DOHH2 (cell line): ENCODE results near the gene FSD1L.

Source experiments
- H3F3A ChIP-seq: fragments of 200-600 bp; sonication (generic), shearing (Covaris generic); 2 replicates; pipeline ENCODE4 v1.6.0; 2016; ENCODE audit warnings: antibody characterized with exemption, mild to moderate bottlenecking; ENCODE audit not compliant: control insufficient read depth, insufficient read depth
- H3K27ac ChIP-seq: fragments of 200-600 bp; sonication (generic); 2 replicates; pipeline ENCODE4 v1.5.1; 2014; ENCODE audit warnings: low read depth, mild to moderate bottlenecking, low read length, moderate library complexity
- H3K27me3 ChIP-seq: fragments of 200-600 bp; sonication (generic); 2 replicates; pipeline ENCODE4 v1.6.1; 2014; ENCODE audit warnings: mild to moderate bottlenecking, low read length, mixed read lengths; ENCODE audit not compliant: control insufficient read depth
- H3K36me3 ChIP-seq: fragments of 200-600 bp; sonication (generic); 2 replicates; pipeline ENCODE4 v1.6.1; 2014; ENCODE audit warnings: mild to moderate bottlenecking, low read length, moderate library complexity, mixed read lengths; ENCODE audit not compliant: control insufficient read depth
- H3K4me1 ChIP-seq: fragments of 200-600 bp; sonication (generic); 2 replicates; pipeline ENCODE4 v1.6.1; 2014; ENCODE audit warnings: mild to moderate bottlenecking, low read length, mixed read lengths; ENCODE audit not compliant: control insufficient read depth
- H3K4me2 ChIP-seq: fragments of 200-600 bp; sonication (generic); 2 replicates; pipeline ENCODE4 v1.6.0; 2014; ENCODE audit warnings: mild to moderate bottlenecking, low read length, moderate library complexity
- H3K4me3 ChIP-seq: fragments of 200-600 bp; sonication (generic); 2 replicates; pipeline ENCODE4 v1.5.1; 2014; ENCODE audit warnings: mild to moderate bottlenecking, low read length, mixed read lengths
- H3K79me2 ChIP-seq: fragments of 200-600 bp; sonication (generic); 2 replicates; pipeline ENCODE4 v1.6.1; 2014; ENCODE audit warnings: mild to moderate bottlenecking, low read length, mixed read lengths; ENCODE audit not compliant: control insufficient read depth
- H3K9me2 ChIP-seq: fragments of 200-600 bp; sonication (generic); replicated peaks from 2 replicates; pipeline ENCODE4 v1.6.1; 2014; ENCODE audit warnings: mild to moderate bottlenecking, low read length, mixed read lengths; ENCODE audit not compliant: control insufficient read depth
- H3K9me3 ChIP-seq: fragments of 200-600 bp; sonication (generic); 2 replicates; pipeline ENCODE4 v1.6.1; 2014; ENCODE audit warnings: antibody characterized with exemption, low read length, mixed read lengths; ENCODE audit not compliant: control insufficient read depth, insufficient read depth
- H4K20me1 ChIP-seq: fragments of 200-600 bp; sonication (generic); 2 replicates; pipeline ENCODE4 v1.6.0; 2014; ENCODE audit warnings: low read depth, mild to moderate bottlenecking, antibody characterized with exemption, low read length, moderate library complexity; ENCODE audit not compliant: control insufficient read depth, insufficient read depth
- EZH2phosphoT487 ChIP-seq: fragments of 200-600 bp; sonication (generic); IDR thresholded peaks from 2 replicates; pipeline ENCODE4 v1.6.1; 2017; ENCODE audit warnings: borderline replicate concordance, mild to moderate bottlenecking, antibody characterized with exemption, low read length, moderate library complexity, mixed read lengths
- TF ChIP-seq, protein P1 (sequence below): fragments of 200-600 bp; sonication (generic); IDR thresholded peaks from one replicate; pipeline ENCODE4 v1.5.1; 2014; ENCODE audit warnings: antibody characterized with exemption, mild to moderate bottlenecking, low read depth, low read length; ENCODE audit not compliant: poor library complexity, severe bottlenecking

FSD1L gene

DNA sequence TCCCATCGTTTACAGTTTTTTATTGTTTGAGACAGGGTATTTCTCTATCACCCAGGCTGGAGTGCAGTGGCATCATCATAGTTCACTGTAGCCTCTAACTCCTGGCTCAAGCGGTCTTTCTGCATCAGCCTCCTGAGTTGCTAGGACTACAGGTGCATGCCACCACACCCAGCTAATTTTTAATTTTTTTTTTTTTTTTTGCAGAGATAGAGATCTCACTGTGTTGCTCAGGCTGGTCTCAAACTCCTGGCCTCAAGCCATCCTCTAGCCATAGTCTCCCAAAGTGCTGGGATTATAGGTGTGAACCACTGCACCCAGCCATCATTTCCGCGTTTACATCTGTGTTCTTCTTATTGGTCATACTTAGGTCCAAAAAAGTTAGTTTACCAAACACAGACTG lies 53.6 kb downstream of the FSD1L start:
- H3K79me2 ChIP-seq: no peaks in the 10 kb centered on the region
- no peak for TF ChIP-seq EZH2phosphoT487
- no peaks in the 10 kb centered on the region for H3K36me3 ChIP-seq
- H4K20me1 ChIP-seq: no peaks in the 10 kb centered on the region
- H3K9me2 ChIP-seq: no peaks in the 10 kb centered on the region
- H3F3A ChIP-seq: no peaks in the 10 kb centered on the region
- H3K4me2 ChIP-seq: no peak overlapping the region
- H3K4me1 ChIP-seq: peaks cover 14% of the 10 kb centered on the region
- H3K27ac ChIP-seq: no peak overlapping the region
- no peaks in the 10 kb centered on the region for H3K27me3 ChIP-seq
- no peak overlapping the region for H3K4me3 ChIP-seq
- no peaks in the 10 kb centered on the region for H3K9me3 ChIP-seq

DNA sequence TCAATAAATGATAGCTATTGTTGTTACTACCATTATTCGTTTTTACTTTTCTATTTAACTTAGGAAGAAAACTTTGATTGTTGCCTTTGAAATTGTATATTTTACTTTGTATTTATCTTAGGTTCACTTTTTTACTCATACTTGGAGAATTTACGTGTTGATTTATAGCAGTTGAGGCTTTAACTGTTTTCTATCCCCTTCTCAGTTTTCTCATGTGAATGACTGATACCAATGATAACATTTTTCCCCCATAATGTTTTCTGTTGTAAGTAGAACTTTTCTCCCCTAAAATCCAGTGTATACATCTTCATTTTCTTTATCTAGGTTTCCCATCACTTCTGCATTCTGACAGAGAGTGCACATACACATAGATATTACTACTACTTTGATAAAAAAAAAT lies 54.4 kb downstream of the FSD1L start:
- no peaks in the 10 kb centered on the region for H3K9me2 ChIP-seq
- no peak for TF ChIP-seq EZH2phosphoT487
- TF ChIP-seq, protein P1, sequence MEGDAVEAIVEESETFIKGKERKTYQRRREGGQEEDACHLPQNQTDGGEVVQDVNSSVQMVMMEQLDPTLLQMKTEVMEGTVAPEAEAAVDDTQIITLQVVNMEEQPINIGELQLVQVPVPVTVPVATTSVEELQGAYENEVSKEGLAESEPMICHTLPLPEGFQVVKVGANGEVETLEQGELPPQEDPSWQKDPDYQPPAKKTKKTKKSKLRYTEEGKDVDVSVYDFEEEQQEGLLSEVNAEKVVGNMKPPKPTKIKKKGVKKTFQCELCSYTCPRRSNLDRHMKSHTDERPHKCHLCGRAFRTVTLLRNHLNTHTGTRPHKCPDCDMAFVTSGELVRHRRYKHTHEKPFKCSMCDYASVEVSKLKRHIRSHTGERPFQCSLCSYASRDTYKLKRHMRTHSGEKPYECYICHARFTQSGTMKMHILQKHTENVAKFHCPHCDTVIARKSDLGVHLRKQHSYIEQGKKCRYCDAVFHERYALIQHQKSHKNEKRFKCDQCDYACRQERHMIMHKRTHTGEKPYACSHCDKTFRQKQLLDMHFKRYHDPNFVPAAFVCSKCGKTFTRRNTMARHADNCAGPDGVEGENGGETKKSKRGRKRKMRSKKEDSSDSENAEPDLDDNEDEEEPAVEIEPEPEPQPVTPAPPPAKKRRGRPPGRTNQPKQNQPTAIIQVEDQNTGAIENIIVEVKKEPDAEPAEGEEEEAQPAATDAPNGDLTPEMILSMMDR: no peak
- no peak overlapping the region for H3K4me2 ChIP-seq
- no peaks in the 10 kb centered on the region for H3K79me2 ChIP-seq
- H3K27ac ChIP-seq: no peak overlapping the region
- no peaks in the 10 kb centered on the region for H3K27me3 ChIP-seq
- H3K4me1 ChIP-seq: peaks cover 14% of the 10 kb centered on the region
- no peaks in the 10 kb centered on the region for H3K36me3 ChIP-seq
- no peaks in the 10 kb centered on the region for H3K9me3 ChIP-seq
- no peaks in the 10 kb centered on the region for H3F3A ChIP-seq
- no peaks in the 10 kb centered on the region for H4K20me1 ChIP-seq
- no peak overlapping the region for H3K4me3 ChIP-seq

DNA sequence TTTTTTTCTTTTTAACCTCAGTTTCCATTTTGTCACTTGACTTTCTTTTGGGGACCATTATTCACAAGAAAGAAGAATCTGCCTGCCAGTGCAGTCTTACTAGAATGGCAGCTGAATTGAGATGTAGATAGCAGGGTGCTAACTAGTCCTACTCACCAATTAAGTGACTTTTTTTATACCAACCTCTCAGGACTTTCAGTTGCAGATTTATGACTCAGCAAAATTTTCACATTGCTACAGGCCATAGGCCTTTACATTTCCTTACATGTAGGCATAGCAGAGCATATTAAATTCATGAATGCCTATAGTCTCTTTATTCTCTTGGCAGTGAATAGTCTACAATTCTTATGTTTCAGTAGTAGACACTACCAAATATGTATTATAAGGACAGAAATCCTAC lies 56.0 kb downstream of the FSD1L start:
- Histone ChIP-seq H3K9me2 (no peaks in the 10 kb centered on the region), H3K4me2 (no peak overlapping the region), H3K9me3 (no peaks in the 10 kb centered on the region), H4K20me1 (no peaks in the 10 kb centered on the region), H3F3A (no peaks in the 10 kb centered on the region), H3K27ac (no peak overlapping the region), H3K27me3 (no peaks in the 10 kb centered on the region), H3K4me1 (peaks cover 14% of the 10 kb centered on the region), H3K4me3 (no peak overlapping the region), H3K36me3 (no peaks in the 10 kb centered on the region), H3K79me2 (no peaks in the 10 kb centered on the region)
- TF ChIP-seq EZH2phosphoT487: no peak
- TF ChIP-seq, protein P1: no peak

DNA sequence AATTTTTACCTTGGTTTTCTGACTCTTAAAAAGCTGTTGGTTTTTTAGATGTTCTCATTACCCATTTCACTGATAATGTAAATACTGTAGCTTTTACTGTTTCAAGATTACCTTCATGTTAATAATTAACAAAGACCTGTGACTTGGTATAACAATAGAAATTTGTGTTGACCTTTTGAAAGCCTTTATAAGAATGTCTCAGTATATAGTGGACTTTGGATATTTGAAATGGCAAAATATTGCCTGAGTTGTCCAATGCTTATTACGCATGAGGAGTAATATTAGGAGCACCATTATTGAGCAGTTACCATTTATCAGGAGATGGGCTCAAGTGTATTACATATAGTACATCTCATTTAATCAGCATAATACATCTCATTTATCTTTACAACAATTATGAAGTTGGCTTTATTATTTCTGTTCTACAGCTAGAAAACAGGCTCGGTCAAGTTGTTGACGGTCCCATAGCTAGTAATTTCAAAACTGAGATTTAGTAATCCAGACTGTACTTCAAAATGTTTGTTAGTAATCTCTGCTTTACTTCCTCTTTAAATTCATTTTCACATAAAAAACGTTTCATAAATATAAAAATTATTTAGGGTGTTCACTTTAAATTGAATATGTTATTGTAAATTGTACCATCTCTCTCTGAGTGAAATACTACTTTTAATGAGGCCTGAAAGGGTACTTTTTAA lies 59.4 kb downstream of the FSD1L start:
- no peaks in the 10 kb centered on the region for H3K4me1 ChIP-seq
- no peaks in the 10 kb centered on the region for H4K20me1 ChIP-seq
- H3K27ac ChIP-seq: no peak overlapping the region
- no peaks in the 10 kb centered on the region for H3K9me3 ChIP-seq
- H3K4me2 ChIP-seq: no peak overlapping the region
- H3K4me3 ChIP-seq: no peak overlapping the region
- H3K27me3 ChIP-seq: no peaks in the 10 kb centered on the region
- H3K79me2 ChIP-seq: no peaks in the 10 kb centered on the region
- H3K9me2 ChIP-seq: no peaks in the 10 kb centered on the region
- H3F3A ChIP-seq: no peaks in the 10 kb centered on the region
- TF ChIP-seq, protein P1: no peak
- TF ChIP-seq EZH2phosphoT487: no peak
- H3K36me3 ChIP-seq: no peaks in the 10 kb centered on the region
